HCT116 (cell line): Measurements from ENCODE around the gene ULBP2. TPM values are rescaled to one million over a fixed set of nuclear protein-coding genes. Genes with fewer than 3 reads are reported as not detected.
"Not testable (repeated sequence)": the region's sequence is repeated elsewhere in the genome, so short reads cannot be mapped to it uniquely, and the experiment has no call there.

Experiments
- ATAC-seq: fragments of 200-7000 bp; cut with Tn5 transposase; 2 replicates; pipeline ENCODE4 v1.9.1; 2020; ENCODE audit warnings: mild to moderate bottlenecking, moderate library complexity
- BruUV-seq: library from RNA; stranded (reverse); fragments of 400-500 nt; replicated peaks from 2 replicates; lab custom pipeline; 2021; lab: Mats Ljungman, UMichigan
- CTCF ChIA-PET: fragments of 300-600 bp; sonication (Branson Sonifier 250); formaldehyde crosslinking; loops from one replicate; lab custom pipeline; 2021; ENCODE audit warnings: antibody characterized with exemption; lab: Charles Lee
- POLR2A ChIA-PET: fragments of 300-600, 350-600 bp; sonication (Branson Sonifier 250); formaldehyde crosslinking; loops from one replicate; lab custom pipeline; 2021; ENCODE audit warnings: antibody characterized with exemption; lab: Charles Lee
- RAD21 ChIA-PET, 2 experiments: fragments of 300-600 bp; sonication (Branson Sonifier 250); formaldehyde crosslinking; loops; one replicate each; lab custom pipeline; 2023; ENCODE audit warnings: low total read pairs in 2 of 2; ENCODE audit not compliant: uncharacterized antibody in 2 of 2, unreplicated experiment in 2 of 2, low non-redundant PET in 1 of 2; lab: Charles Lee
- DNase-seq: peaks from one replicate; pipeline ENCODE4 v3.0.0-alpha.2; 2010; ENCODE audit warnings: low read depth, low spot score
- H2AFZ ChIP-seq: fragments of 200-600 bp; shearing (Covaris generic), sonication (generic); 2 replicates; pipeline ENCODE4 v1.6.1; 2017; ENCODE audit warnings: low read depth, mixed run types, mixed read lengths, antibody characterized with exemption, low read length; ENCODE audit not compliant: poor library complexity, severe bottlenecking
- H3K27ac ChIP-seq: 2 replicates; pipeline ENCODE4 v1.5.1; 2012; ENCODE audit warnings: low read depth, low read length
- H3K27me3 ChIP-seq: fragments of 200-600 bp; sonication (generic); 2 replicates; pipeline ENCODE4 v1.6.1; 2016; ENCODE audit warnings: mixed run types, low read length, mixed read lengths; ENCODE audit not compliant: insufficient read depth
- H3K36me3 ChIP-seq, 2 experiments: fragments of 200-500 bp in 1 of 2; fragments of 200-600 bp in 1 of 2; sonication (Bioruptor generic) in 1 of 2; sonication (generic) in 1 of 2; 2 replicates each; pipeline versions ENCODE4 v1.5.1 to v1.6.1; 2014 to 2016; ENCODE audit warnings: low read length in 2 of 2, inconsistent platforms in 1 of 2, mixed read lengths in 1 of 2, mixed run types in 1 of 2; ENCODE audit not compliant: insufficient read depth in 2 of 2, control insufficient read depth in 1 of 2
- H3K4me1 ChIP-seq, 2 experiments: fragments of 200-600 bp in 1 of 2; sonication (generic) in 1 of 2; 2 replicates each; pipeline versions ENCODE4 v1.5.1 to v1.6.1; 2012 to 2017; ENCODE audit warnings: low read length in 2 of 2, inconsistent platforms in 1 of 2, mild to moderate bottlenecking in 1 of 2, mixed read lengths in 1 of 2, mixed run types in 1 of 2, moderate library complexity in 1 of 2; ENCODE audit not compliant: insufficient read depth in 2 of 2, control insufficient read depth in 1 of 2
- H3K4me2 ChIP-seq: fragments of 200-600 bp; sonication (generic); 2 replicates; pipeline ENCODE4 v1.6.1; 2017; ENCODE audit warnings: mixed run types, low read length, mixed read lengths
- H3K4me3 ChIP-seq, 2 experiments: fragments of 200-600 bp in 1 of 2; sonication (generic) in 1 of 2; replicated peaks in 1 of 2; 2 replicates each; pipeline ENCODE4 v1.5.1; 2011 to 2016; ENCODE audit warnings: low read length in 2 of 2, control low read depth in 1 of 2, low read depth in 1 of 2, mild to moderate bottlenecking in 1 of 2, mixed read lengths in 1 of 2, mixed run types in 1 of 2
- H3K79me2 ChIP-seq: fragments of 200-600 bp; sonication (generic); 2 replicates; pipeline ENCODE4 v1.6.1; 2017; ENCODE audit warnings: mild to moderate bottlenecking, mixed run types, low read length, moderate library complexity, mixed read lengths; ENCODE audit not compliant: insufficient read depth
- H3K9ac ChIP-seq: fragments of 200-600 bp; sonication (generic); 2 replicates; pipeline ENCODE4 v1.6.1; 2016; ENCODE audit warnings: low read length, mixed read lengths
- H3K9me2 ChIP-seq: fragments of 200-600 bp; sonication (generic), shearing (Covaris generic); 2 replicates; pipeline ENCODE4 v1.6.1; 2017; ENCODE audit warnings: mixed run types, mild to moderate bottlenecking, moderate library complexity; ENCODE audit not compliant: insufficient read depth
- H3K9me3 ChIP-seq, 2 experiments: fragments of 200-500 bp in 1 of 2; fragments of 200-600 bp in 1 of 2; sonication (Bioruptor generic) in 1 of 2; sonication (generic) in 1 of 2; 2 replicates each; pipeline ENCODE4 v1.6.1; 2014 to 2017; ENCODE audit warnings: low read length in 2 of 2, mixed read lengths in 2 of 2, inconsistent platforms in 1 of 2, low read depth in 1 of 2, mild to moderate bottlenecking in 1 of 2, mixed run types in 1 of 2, moderate library complexity in 1 of 2; ENCODE audit not compliant: control insufficient read depth in 1 of 2, insufficient read depth in 1 of 2
- H4K20me1 ChIP-seq: fragments of 200-600 bp; sonication (generic), shearing (Covaris generic); 2 replicates; pipeline ENCODE4 v1.6.1; 2017; ENCODE audit warnings: mixed run types, mild to moderate bottlenecking, moderate library complexity; ENCODE audit not compliant: insufficient read depth
- intact Hi-C: fragments of 100-400 bp; cut with micrococcal nuclease; formaldehyde crosslinking; loops from 2 replicates; pipeline ENCODE4 v1.10.0; 2022
- total RNA-seq: library from RNA; stranded (reverse); gene quantifications from one replicate; pipeline ENCODE4 v1.2.1, GENCODE V29; 2021; ENCODE audit not compliant: unreplicated experiment

The ULBP2 gene
- total RNA-seq, 1 experiment from 2014 or later = 10.2 TPM

DNA sequence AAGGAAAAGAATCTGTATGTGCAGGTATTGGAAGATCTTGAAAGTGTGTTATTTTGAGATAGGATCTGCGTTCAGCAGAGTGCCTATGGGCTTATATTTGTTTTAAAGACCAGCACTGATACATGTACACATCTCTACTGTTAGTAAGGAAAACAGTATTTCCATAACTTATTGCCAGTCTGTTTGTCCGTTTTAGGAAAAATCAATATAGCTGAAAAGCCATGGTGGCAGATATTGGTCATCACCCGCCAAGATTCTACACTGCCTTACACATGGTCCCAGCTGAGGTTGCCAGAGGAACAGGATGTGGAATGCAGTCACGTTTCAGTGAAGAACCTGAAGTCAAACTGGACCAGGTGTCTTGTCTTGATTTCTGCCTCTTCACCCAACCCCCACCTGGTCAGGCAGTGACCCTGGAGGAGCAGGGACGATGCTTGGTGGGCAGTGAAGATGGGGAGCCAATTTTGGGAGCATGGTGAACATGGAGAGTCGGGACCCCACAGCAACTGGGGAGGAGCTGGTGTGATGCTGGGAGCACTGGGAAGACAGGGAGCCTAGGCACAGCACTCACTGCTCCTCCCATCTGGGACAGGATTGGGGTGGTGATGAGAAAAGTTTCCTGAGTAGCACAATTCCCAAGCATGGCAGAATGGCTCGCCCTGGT, 14.0 kb downstream of the ULBP2 start:
- H3K4me2 ChIP-seq, POLR2A ChIA-PET, RAD21 ChIA-PET, H3K27me3 ChIP-seq, H3K4me3 ChIP-seq, H3K9me2 ChIP-seq, H3K9me3 ChIP-seq, H4K20me1 ChIP-seq, H2AFZ ChIP-seq, intact Hi-C loops, CTCF ChIA-PET, H3K27ac ChIP-seq, ATAC-seq, DNase-seq, H3K9ac ChIP-seq, H3K36me3 ChIP-seq, H3K4me1 ChIP-seq, H3K79me2 ChIP-seq, BruUV-seq: not testable (repeated sequence)

DNA sequence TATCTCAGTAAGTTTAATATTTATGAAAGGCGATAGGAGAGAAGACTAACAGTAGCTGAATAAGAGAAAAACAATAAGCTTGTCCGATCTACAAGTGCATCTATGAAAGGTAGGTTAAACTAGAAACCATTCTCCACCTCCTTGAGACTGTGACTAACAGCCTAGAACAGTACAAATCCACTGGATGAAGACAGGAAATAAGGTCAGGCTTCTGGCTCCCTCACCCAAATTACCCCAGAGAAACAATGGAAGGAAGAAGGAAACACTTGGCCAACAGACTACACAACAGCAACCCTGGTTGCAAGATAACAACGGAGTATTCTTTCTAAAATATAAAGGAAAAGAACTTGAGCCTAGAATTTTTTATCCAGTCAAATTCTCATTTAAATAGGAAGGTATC, 16.3 kb downstream of the ULBP2 start:
- DNase-seq, RAD21 ChIA-PET, H3K9me3 ChIP-seq, H3K79me2 ChIP-seq, H2AFZ ChIP-seq, H3K9ac ChIP-seq, BruUV-seq, H3K27me3 ChIP-seq, intact Hi-C loops, H3K27ac ChIP-seq, CTCF ChIA-PET, H4K20me1 ChIP-seq, H3K4me3 ChIP-seq, H3K36me3 ChIP-seq, H3K4me2 ChIP-seq, H3K4me1 ChIP-seq, ATAC-seq, H3K9me2 ChIP-seq, POLR2A ChIA-PET: not testable (repeated sequence)

DNA sequence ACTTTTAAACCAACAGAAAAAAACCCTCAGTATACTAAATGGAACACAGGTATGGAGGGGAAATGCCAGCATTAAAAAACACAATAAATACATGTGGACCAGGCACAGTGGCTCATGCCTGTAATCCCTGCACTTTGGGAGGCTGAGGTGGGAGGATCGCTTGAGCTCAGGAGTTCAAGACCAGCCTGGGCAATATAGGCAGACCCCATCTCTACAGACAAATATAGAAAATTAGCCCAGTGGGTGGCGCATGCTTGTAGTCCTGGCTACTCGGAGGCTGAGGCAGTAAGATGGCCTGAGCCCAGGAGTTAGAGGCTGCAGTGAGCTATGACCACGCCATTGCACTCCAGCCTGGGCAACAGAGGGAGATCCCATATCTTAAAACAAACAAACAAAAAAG, 18.0 kb downstream of the ULBP2 start:
- RAD21 ChIA-PET, H4K20me1 ChIP-seq, ATAC-seq, POLR2A ChIA-PET, intact Hi-C loops, BruUV-seq, CTCF ChIA-PET, H3K36me3 ChIP-seq, H3K9me3 ChIP-seq, H3K9ac ChIP-seq, H3K9me2 ChIP-seq, H3K4me2 ChIP-seq, H3K4me3 ChIP-seq, H2AFZ ChIP-seq, H3K27ac ChIP-seq, H3K79me2 ChIP-seq, H3K27me3 ChIP-seq, DNase-seq: not testable (repeated sequence)
- peaks cover 9 to 22% of the 10 kb centered on the region in 2 experiments; a peak in 3 of 4 replicates for H3K4me1 ChIP-seq
